GM23338 (cell line): ENCODE data around the gene POLR1A.

Experiments used
- CREB1 ChIP-seq: fragments of 250-450 bp; sonication (Bioruptor Pico); IDR thresholded peaks from 2 replicates; pipeline ENCODE4 v1.5.0; 2020; ENCODE audit warnings: low read depth, mild to moderate bottlenecking, moderate library complexity
- CTCF ChIP-seq, 2 experiments: fragments of 200-600 bp in 1 of 2; sonication (generic) in 1 of 2; conservative IDR thresholded peaks; 2 replicates each; pipeline versions ENCODE4 v1.5.1 to v1.6.1; 2016 to 2017; ENCODE audit warnings: antibody characterized with exemption in 2 of 2, low read depth in 2 of 2, mild to moderate bottlenecking in 2 of 2, moderate library complexity in 1 of 2
- ETS1 ChIP-seq: IDR thresholded peaks from 2 replicates; pipeline ENCODE4 v1.6.1; 2016; ENCODE audit warnings: antibody characterized with exemption
- EZH2 ChIP-seq: fragments of 200-600 bp; sonication (generic); IDR thresholded peaks from one replicate; pipeline ENCODE4 v1.8.0; 2017; ENCODE audit warnings: antibody characterized with exemption, mild to moderate bottlenecking, low read depth; ENCODE audit not compliant: unreplicated experiment
- EZH2phosphoT487 ChIP-seq: fragments of 200-600 bp; sonication (generic); IDR thresholded peaks from one replicate; pipeline ENCODE4 v1.8.1; 2018; ENCODE audit warnings: antibody characterized with exemption; ENCODE audit not compliant: unreplicated experiment
- JUNB ChIP-seq: IDR thresholded peaks from one replicate; pipeline ENCODE4 v1.6.1; 2016; ENCODE audit warnings: antibody characterized with exemption; ENCODE audit not compliant: unreplicated experiment
- NANOG ChIP-seq: IDR thresholded peaks from 2 replicates; pipeline ENCODE4 v1.6.1; 2016; ENCODE audit warnings: antibody characterized with exemption, borderline replicate concordance
- POLR2AphosphoS5 ChIP-seq: IDR thresholded peaks from 2 replicates; pipeline ENCODE4 v1.6.1; 2016; ENCODE audit warnings: antibody characterized with exemption, low read depth
- REST ChIP-seq: IDR thresholded peaks from one replicate; pipeline ENCODE4 v1.6.1; 2018; ENCODE audit warnings: antibody characterized with exemption; ENCODE audit not compliant: unreplicated experiment
- STAT1 ChIP-seq: IDR thresholded peaks from one replicate; pipeline ENCODE4 v1.6.1; 2016; ENCODE audit warnings: antibody characterized with exemption; ENCODE audit not compliant: unreplicated experiment
- ZNF114 ChIP-seq: fragments of 250-450 bp; sonication (Bioruptor Pico); IDR thresholded peaks from 2 replicates; pipeline ENCODE4 v1.5.0; 2020; ENCODE audit warnings: mild to moderate bottlenecking, moderate library complexity
- ZNF331 ChIP-seq: fragments of 250-450 bp; sonication (Bioruptor Pico); IDR thresholded peaks from 2 replicates; pipeline ENCODE4 v1.5.0; 2020; ENCODE audit warnings: low read depth, mild to moderate bottlenecking, moderate library complexity
- ZNF462 ChIP-seq: fragments of 250-450 bp; sonication (Bioruptor Pico); IDR thresholded peaks from 2 replicates; pipeline ENCODE4 v1.5.0; 2020; ENCODE audit warnings: mild to moderate bottlenecking, moderate library complexity

- TF ChIP-seq CTCF (conservative IDR thresholded peaks at IDR 0.05; ENCODE audit: low read depth in 2 of 2) (no peak), EZH2 (no peak), EZH2phosphoT487 (no peak), POLR2AphosphoS5 (0 out of 2 replicates have a peak, but pooled peaks have one; percentile 39), REST (no peak), ZNF462 (CRISPR knock-in tag) (no peak), CREB1 (CRISPR knock-in tag) (no peak), ZNF331 (CRISPR knock-in tag) (no peak), STAT1 (no peak), ETS1 (no peak), ZNF114 (CRISPR knock-in tag) (no peak), NANOG (no peak), JUNB (no peak)
Observed at GRCh38 chr2:86020984-86021383, 84.7 kb downstream of the POLR1A start.
